ENCODE results near the gene LRRC27. TPM values are rescaled to one million over a fixed set of nuclear protein-coding genes. Genes with fewer than 3 reads are reported as not detected.
"Not testable (repeated sequence)": the region's sequence is repeated elsewhere in the genome, so short reads cannot be mapped to it uniquely, and the experiment has no call there.

Gene LRRC27
- total RNA-seq, 1 donor from 2014 or later: 13.8 TPM

GRCh38 chr10:132350391-132350790 lies 18.4 kb downstream of the LRRC27 start:
- Mint-ChIP-seq H3K27me3 (ENCODE audit: unreplicated experiment) (peaks cover 16% of the 10 kb centered on the region), H3K4me3 (ENCODE audit: unreplicated experiment) (no peak overlapping the region), H3K27ac (ENCODE audit: unreplicated experiment) (no peak overlapping the region), H3K36me3 (ENCODE audit: unreplicated experiment) (peaks cover 4% of the 10 kb centered on the region), H3K4me1 (ENCODE audit: low read depth, unreplicated experiment) (peaks cover 11% of the 10 kb centered on the region), H3K9me3 (ENCODE audit: unreplicated experiment) (peaks cover 2% of the 10 kb centered on the region)
- DNase-seq: no peak
- TF ChIP-seq, protein P1, sequence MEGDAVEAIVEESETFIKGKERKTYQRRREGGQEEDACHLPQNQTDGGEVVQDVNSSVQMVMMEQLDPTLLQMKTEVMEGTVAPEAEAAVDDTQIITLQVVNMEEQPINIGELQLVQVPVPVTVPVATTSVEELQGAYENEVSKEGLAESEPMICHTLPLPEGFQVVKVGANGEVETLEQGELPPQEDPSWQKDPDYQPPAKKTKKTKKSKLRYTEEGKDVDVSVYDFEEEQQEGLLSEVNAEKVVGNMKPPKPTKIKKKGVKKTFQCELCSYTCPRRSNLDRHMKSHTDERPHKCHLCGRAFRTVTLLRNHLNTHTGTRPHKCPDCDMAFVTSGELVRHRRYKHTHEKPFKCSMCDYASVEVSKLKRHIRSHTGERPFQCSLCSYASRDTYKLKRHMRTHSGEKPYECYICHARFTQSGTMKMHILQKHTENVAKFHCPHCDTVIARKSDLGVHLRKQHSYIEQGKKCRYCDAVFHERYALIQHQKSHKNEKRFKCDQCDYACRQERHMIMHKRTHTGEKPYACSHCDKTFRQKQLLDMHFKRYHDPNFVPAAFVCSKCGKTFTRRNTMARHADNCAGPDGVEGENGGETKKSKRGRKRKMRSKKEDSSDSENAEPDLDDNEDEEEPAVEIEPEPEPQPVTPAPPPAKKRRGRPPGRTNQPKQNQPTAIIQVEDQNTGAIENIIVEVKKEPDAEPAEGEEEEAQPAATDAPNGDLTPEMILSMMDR (IDR thresholded peaks at IDR 0.05; ENCODE audit: partially characterized antibody, unreplicated experiment): no peak

GRCh38 chr10:132350946-132351345 lies 19.0 kb downstream of the LRRC27 start:
- no peak for DNase-seq
- peaks cover 4% of the 10 kb centered on the region for H3K36me3 Mint-ChIP-seq (ENCODE audit: unreplicated experiment)
- peaks cover 11% of the 10 kb centered on the region for H3K4me1 Mint-ChIP-seq (ENCODE audit: low read depth, unreplicated experiment)
- TF ChIP-seq, protein P1 (IDR thresholded peaks at IDR 0.05; ENCODE audit: partially characterized antibody, unreplicated experiment): no peak
- H3K9me3 Mint-ChIP-seq (ENCODE audit: unreplicated experiment): peaks cover 2% of the 10 kb centered on the region
- no peak overlapping the region for H3K4me3 Mint-ChIP-seq (ENCODE audit: unreplicated experiment)
- H3K27me3 Mint-ChIP-seq (ENCODE audit: unreplicated experiment): peaks cover 16% of the 10 kb centered on the region
- H3K27ac Mint-ChIP-seq (ENCODE audit: unreplicated experiment): no peak overlapping the region

- Mint-ChIP-seq H3K36me3 (ENCODE audit: unreplicated experiment) (peaks cover 4% of the 10 kb centered on the region), H3K27ac (ENCODE audit: unreplicated experiment) (peak overlapping the region; percentile 17), H3K4me3 (ENCODE audit: unreplicated experiment) (no peak overlapping the region), H3K27me3 (ENCODE audit: unreplicated experiment) (peaks cover 16% of the 10 kb centered on the region), H3K4me1 (ENCODE audit: low read depth, unreplicated experiment) (peaks cover 11% of the 10 kb centered on the region), H3K9me3 (ENCODE audit: unreplicated experiment) (peaks cover 2% of the 10 kb centered on the region)
- DNase-seq: no peak
- TF ChIP-seq, protein P1 (IDR thresholded peaks at IDR 0.05; ENCODE audit: partially characterized antibody, unreplicated experiment): no peak
Measured at GRCh38 chr10:132351611-132352010, 19.6 kb downstream of the LRRC27 start.

DNA sequence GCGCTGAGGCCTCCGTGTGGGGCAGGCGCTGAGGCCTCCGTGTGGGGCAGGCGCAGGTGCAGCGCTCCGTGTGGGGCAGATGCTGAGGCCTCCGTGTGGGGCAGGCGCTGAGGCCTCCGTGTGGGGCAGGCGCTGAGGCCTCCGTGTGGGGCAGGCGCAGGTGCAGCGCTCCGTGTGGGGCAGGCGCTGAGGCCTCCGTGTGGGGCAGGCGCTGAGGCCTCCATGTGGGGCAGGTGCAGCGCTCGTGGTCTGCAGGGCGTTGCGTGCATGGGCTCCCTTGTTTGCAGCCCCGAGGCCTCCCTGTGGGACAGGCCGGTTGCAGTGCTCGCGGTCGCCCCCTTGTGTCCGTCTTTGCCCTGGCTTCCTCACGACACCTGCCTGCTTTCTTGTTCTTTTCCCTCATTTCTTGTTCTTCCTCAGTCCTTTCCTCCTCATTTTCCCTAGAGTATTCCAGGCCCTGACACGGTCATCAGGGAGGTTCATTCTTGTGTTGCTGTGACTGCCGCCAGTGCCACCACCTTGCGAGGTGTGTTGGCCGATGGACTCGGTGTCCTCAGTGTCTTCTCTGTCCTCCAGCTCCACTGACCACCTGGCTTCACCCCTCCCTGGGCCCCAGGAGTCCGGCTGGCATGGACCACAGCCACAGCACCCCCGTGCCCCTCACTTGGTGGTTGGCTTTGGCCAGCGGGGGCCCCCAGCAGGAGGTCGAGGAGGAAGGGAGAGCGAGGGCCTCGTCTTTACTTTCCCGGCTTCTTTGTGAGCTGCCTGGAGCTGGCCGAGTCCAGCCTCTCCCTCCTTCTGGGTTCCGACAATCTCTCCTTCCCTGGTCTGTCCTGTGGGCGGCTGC lies 20.7 kb downstream of the LRRC27 start:
- not testable (repeated sequence) for H3K4me1 Mint-ChIP-seq (ENCODE audit: low read depth, unreplicated experiment); H3K9me3 Mint-ChIP-seq (ENCODE audit: unreplicated experiment); H3K36me3 Mint-ChIP-seq (ENCODE audit: unreplicated experiment)
- TF ChIP-seq, protein P1 (IDR thresholded peaks at IDR 0.05; ENCODE audit: partially characterized antibody, unreplicated experiment): peak; percentile 88
- H3K27me3 Mint-ChIP-seq (ENCODE audit: unreplicated experiment): peaks cover 12% of the 10 kb centered on the region
- H3K27ac Mint-ChIP-seq (ENCODE audit: unreplicated experiment): peak overlapping the region; percentile 40
- peak overlapping the region; percentile 69 for H3K4me3 Mint-ChIP-seq (ENCODE audit: unreplicated experiment)
- DNase-seq: peak; percentile 90
